Right lobe of liver (tissue), 6 donors: ENCODE data around the gene SCMH1. TPM values are rescaled to one million over a fixed set of nuclear protein-coding genes. Genes with fewer than 3 reads are reported as not detected.

ENCODE experiments used
- ATAC-seq, 4 donors: fragments of 200-7000 bp; cut with Tn5 transposase; one replicate each; pipeline ENCODE4 v1.9.1; 2020; ENCODE audit warnings: mild to moderate bottlenecking in 4 of 4, moderate library complexity in 4 of 4
- DNase-seq, 3 donors: peaks; one replicate each; pipeline ENCODE4 v3.0.0-alpha.2; 2020
- H3K27ac ChIP-seq, 3 donors: fragments of 200-600 bp; one replicate each; pipeline ENCODE4 v1.8.0; 2022
- H3K27me3 ChIP-seq, 2 donors: fragments of 200-600 bp; one replicate each; pipeline ENCODE4 v1.8.0; 2022
- H3K36me3 ChIP-seq, 4 donors: fragments of 200-600 bp; sonication (generic) in 1 of 4; one replicate each; pipeline versions ENCODE4 v1.5.1 to v1.8.0; 2017 to 2022; ENCODE audit warnings: control low read depth in 1 of 4
- H3K4me1 ChIP-seq, 4 donors: fragments of 200-600 bp; sonication (generic) in 1 of 4; one replicate each; pipeline versions ENCODE4 v1.5.1 to v1.8.0; 2017 to 2022; ENCODE audit warnings: control low read depth in 1 of 4
- H3K4me3 ChIP-seq, 3 donors: fragments of 200-600 bp; one replicate each; pipeline ENCODE4 v1.8.0; 2022
- H3K9me3 ChIP-seq, 4 donors: fragments of 200-600 bp; sonication (generic) in 1 of 4; one replicate each; pipeline versions ENCODE4 v1.5.1 to v1.8.0; 2017 to 2022; ENCODE audit warnings: control low read depth in 1 of 4
- POLR2A ChIP-seq: fragments of 450-650 bp; IDR thresholded peaks from one replicate; pipeline ENCODE4 v1.6.1; 2017; ENCODE audit warnings: antibody characterized with exemption, mild to moderate bottlenecking
- WGBS: methylation state at CpG from one replicate; pipeline ENCODE4 v1.1.6; 2018; ENCODE audit warnings: low coverage, low lambda C conversion rate; ENCODE audit not compliant: insufficient coverage; ENCODE audit errors: missing lambda C conversion rate; 5-methylcytosine and 5-hydroxymethylcytosine counted together
- intact Hi-C, 2 donors: fragments of 100-400 bp; cut with DNase I; formaldehyde crosslinking; loops; one replicate each; pipeline versions ENCODE4 v1.11.2 to v1.14.1; 2022
- total RNA-seq, 6 experiments: library from RNA; depleted of rRNA in 2 of 6; stranded (reverse); fragments of >200 nt in 2 of 6; fragmentation: NEBNext Ultra II Directional in 3 of 6; extraction: Animal tissue kit (Norgen Biotek cat#: 25700) in 3 of 6; gene quantifications; one replicate each; pipeline versions ENCODE4 v1.1.0 to v1.2.4, GENCODE V29; 2016 to 2023
- TF ChIP-seq, protein P1 (sequence below), 4 donors: fragments of 200-600 bp in 3 of 4; fragments of 450-650 bp in 1 of 4; IDR thresholded peaks; one replicate each; pipeline versions ENCODE4 v1.5.1 to v1.8.0; 2016 to 2022; ENCODE audit warnings: antibody characterized with exemption in 4 of 4, mild to moderate bottlenecking in 2 of 4
- donor health status: DM: no; HTN: yes; CAD: no.
- donor health status: DM: no; HTN: no; CAD: no.
- donor health status: DM: no; HTN: no; CAD: no.
- donor health status: DM: no; HTN: yes; CAD: no.
- donor health status: DM: no; HTN: yes; CAD: no.

Gene SCMH1
- total RNA-seq, 6 experiments from 2014 or later = 6.6 to 16.9 (median 13.1) TPM

DNA sequence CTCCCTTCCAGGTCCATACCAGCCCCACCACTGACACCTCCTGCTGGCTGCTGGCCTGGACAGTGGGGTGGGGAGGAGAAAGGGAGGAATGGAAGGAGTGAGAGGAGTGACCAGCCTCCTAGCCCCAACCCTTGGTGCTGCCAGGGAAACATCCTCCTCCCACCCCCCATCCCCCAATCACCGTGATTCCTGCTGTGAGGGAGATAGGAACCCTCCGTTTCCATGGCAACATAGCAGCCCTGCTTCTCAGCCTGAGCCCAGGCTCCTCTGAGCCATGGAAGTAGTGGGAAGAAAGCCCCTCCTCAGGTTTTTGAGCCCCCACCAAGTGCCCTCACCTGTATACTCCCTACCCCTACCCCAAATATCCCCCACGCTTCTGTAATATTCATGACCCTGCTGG is 44.4 kb upstream of the SCMH1 start:
- H3K9me3 ChIP-seq = no peaks in the 10 kb centered on the region
- ATAC-seq (no peak), DNase-seq (no peak)
- no peak overlapping the region for H3K27ac ChIP-seq
- intact Hi-C loops = no loop called here
- H3K36me3 ChIP-seq = no peaks in the 10 kb centered on the region
- no peak for TF ChIP-seq POLR2A
- TF ChIP-seq, protein P1, sequence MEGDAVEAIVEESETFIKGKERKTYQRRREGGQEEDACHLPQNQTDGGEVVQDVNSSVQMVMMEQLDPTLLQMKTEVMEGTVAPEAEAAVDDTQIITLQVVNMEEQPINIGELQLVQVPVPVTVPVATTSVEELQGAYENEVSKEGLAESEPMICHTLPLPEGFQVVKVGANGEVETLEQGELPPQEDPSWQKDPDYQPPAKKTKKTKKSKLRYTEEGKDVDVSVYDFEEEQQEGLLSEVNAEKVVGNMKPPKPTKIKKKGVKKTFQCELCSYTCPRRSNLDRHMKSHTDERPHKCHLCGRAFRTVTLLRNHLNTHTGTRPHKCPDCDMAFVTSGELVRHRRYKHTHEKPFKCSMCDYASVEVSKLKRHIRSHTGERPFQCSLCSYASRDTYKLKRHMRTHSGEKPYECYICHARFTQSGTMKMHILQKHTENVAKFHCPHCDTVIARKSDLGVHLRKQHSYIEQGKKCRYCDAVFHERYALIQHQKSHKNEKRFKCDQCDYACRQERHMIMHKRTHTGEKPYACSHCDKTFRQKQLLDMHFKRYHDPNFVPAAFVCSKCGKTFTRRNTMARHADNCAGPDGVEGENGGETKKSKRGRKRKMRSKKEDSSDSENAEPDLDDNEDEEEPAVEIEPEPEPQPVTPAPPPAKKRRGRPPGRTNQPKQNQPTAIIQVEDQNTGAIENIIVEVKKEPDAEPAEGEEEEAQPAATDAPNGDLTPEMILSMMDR (IDR thresholded peaks at IDR 0.05) = no peak
- WGBS = 38% methylated on average over 1 of the region's 3 CpGs
- no peak overlapping the region for H3K4me3 ChIP-seq
- H3K4me1 ChIP-seq = no peaks in the 10 kb centered on the region
- H3K27me3 ChIP-seq = no peaks in the 10 kb centered on the region

DNA sequence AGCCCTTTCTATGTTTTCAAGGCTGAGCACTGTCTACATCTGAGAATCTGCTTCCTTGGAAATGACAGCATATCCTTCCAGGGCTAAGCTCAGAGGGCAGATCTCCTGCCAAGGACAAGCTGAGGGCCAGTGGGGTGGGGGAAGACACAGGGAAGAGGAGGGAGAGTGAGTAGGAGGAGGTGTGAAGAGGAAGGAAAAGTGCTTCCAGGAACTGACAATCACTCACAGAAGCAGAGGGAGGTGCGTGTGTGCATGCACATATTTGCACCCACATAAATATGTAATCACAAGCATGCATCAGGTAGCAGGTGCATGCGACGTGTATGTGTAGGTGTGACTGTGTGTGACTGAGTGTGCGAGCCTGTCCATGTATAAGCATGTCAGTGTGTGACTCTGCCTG is 43.7 kb upstream of the SCMH1 start:
- H3K27ac ChIP-seq = no peak overlapping the region
- H3K4me1 ChIP-seq = no peaks in the 10 kb centered on the region
- DNase-seq (no peak), ATAC-seq (peak in 2 of 4 donors; percentile 9 to 12)
- TF ChIP-seq POLR2A = no peak
- TF ChIP-seq, protein P1 (IDR thresholded peaks at IDR 0.05) = no peak
- H3K36me3 ChIP-seq = no peaks in the 10 kb centered on the region
- intact Hi-C loops = no loop called here
- 71% methylated on average over 2 of the region's 4 CpGs for WGBS
- H3K27me3 ChIP-seq = no peaks in the 10 kb centered on the region
- H3K4me3 ChIP-seq = no peak overlapping the region
- no peaks in the 10 kb centered on the region for H3K9me3 ChIP-seq

DNA sequence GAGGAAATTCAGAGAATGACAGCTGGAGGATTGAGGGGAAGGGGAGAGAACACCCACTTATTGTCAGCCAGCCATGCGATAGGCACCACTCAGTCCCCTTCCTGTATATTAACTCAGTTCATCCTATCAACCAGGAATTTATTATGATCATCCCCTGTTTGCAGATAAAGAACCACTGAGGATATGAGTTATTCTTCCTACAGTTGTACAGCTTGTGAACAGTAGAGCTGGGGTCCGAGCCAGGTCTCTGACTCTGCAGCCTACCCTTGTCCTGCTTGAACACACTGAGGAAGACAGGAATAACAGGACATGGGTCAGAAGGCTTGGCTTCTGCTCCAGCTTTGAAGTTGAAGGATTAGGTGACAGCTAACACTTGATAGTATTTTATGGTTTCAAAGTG is 42.0 kb upstream of the SCMH1 start:
- H3K4me3 ChIP-seq = no peak overlapping the region
- intact Hi-C loops = loop anchor here in 1 of 2 donors (5.0 kb wide), 1 partner anchor 128 kb away; no protein-coding TSS in a partner anchor
- WGBS = 43% methylated on average over 1 of the region's 2 CpGs
- DNase-seq = no peak
- no peaks in the 10 kb centered on the region for H3K36me3 ChIP-seq
- peak in 2 of 4 donors; percentile 42 to 65 for ATAC-seq
- H3K4me1 ChIP-seq = no peaks in the 10 kb centered on the region
- no peak for TF ChIP-seq POLR2A
- TF ChIP-seq, protein P1 (IDR thresholded peaks at IDR 0.05) = no peak
- H3K27ac ChIP-seq = no peak overlapping the region
- H3K9me3 ChIP-seq = no peaks in the 10 kb centered on the region
- H3K27me3 ChIP-seq = no peaks in the 10 kb centered on the region

DNA sequence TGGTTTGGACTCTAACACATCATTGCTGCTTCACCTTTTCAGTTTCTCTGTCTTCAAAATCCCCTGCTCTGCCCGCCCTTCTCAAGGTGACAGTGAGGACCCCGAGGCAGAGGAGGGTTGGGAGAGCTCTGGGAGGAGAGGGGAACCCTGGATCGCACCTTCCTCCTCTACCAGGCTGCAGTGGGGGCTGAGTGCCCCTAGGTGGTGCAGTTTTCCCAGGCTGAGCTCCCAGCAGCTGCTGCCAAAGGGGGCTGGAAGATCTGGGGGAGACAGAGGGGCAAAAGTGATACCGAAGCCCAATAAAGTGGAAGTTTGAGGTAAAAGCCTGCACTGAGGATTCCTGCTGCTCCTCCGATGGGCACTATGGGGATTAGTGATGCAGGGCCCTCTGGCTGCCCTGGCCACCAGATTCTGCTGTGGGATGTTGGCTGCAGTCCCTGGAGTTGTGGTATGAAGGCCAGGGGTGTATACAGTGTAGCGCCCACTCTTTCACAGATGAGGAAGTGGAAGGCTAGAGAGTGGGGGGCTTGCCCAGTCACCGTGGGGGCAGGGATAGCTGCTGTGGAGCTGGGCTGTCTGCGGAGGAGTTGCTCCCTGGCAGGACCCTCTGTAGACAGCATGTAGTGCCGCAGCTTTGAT is 40.7 kb upstream of the SCMH1 start:
- intact Hi-C loops = loop anchor here in 1 of 2 donors (5.0 kb wide), 1 partner anchor 130 kb away; no protein-coding TSS in a partner anchor
- H3K4me1 ChIP-seq = no peaks in the 10 kb centered on the region
- no peaks in the 10 kb centered on the region for H3K27me3 ChIP-seq
- no peaks in the 10 kb centered on the region for H3K9me3 ChIP-seq
- no peaks in the 10 kb centered on the region for H3K36me3 ChIP-seq
- no peak overlapping the region for H3K27ac ChIP-seq
- 19% methylated on average over 4 of the region's 9 CpGs for WGBS
- H3K4me3 ChIP-seq = no peak overlapping the region
- no peak for TF ChIP-seq POLR2A
- TF ChIP-seq, protein P1 (IDR thresholded peaks at IDR 0.05) = peak; percentile 58 to 71 (median 68)
- DNase-seq (peak in 2 of 3 donors; percentile 28 to 57), ATAC-seq (peak; percentile 67 to 77 (median 70))
